Stimulated activated CD8-positive, alpha-beta memory T cell treated with anti-CD3 and anti-CD28 coated beads, Interleukin-15, amount 100 ng/mL, for 4 hours (primary cell): ENCODE results near the gene S100A11.

Experiments
- DNase-seq, 2 donors: peaks; one replicate each; pipeline ENCODE4 v3.0.0-alpha.2; 2020; ENCODE audit warnings: low read depth in 2 of 2

S100A11 gene

GRCh38 chr1:151984313-151984956, 52.4 kb downstream of the S100A11 start:
- no peak for DNase-seq
